Measurements from ENCODE around the gene PFKFB4. TPM values are rescaled to one million over a fixed set of nuclear protein-coding genes. Genes with fewer than 3 reads are reported as not detected.

PFKFB4 gene
- total and polyA plus RNA-seq, 2 of the 8 experiments (the other 6 are each of a cell fraction or from before 2014, with no cell fraction given) = 10.7 to 20.1 TPM

- TF ChIP-seq CHD7 (IDR thresholded peaks at IDR 0.05; ENCODE audit: insufficient replicate concordance, low read length) = no peak
These were observed 2.4 kb downstream of the PFKFB4 start (continued) for GRCh38 chr3:48553886-48554845.

Measured in H1 (cell line).